Endodermal cell (in vitro differentiated cells): ENCODE results near the gene SVIL. TPM values are rescaled to one million over a fixed set of nuclear protein-coding genes. Genes with fewer than 3 reads are reported as not detected.

Experiments
- DNase-seq: peaks from one replicate; pipeline ENCODE4 v3.0.0-alpha.2; 2017
- H3K27ac ChIP-seq: 2 replicates; pipeline ENCODE4 v1.5.1; 2013; ENCODE audit warnings: mild to moderate bottlenecking, low read depth, low read length, moderate library complexity
- H3K27me3 ChIP-seq: 2 replicates; pipeline ENCODE4 v1.6.1; 2013; ENCODE audit warnings: mild to moderate bottlenecking, low read length, moderate library complexity; ENCODE audit not compliant: insufficient read depth, control insufficient read depth, poor library complexity, severe bottlenecking
- H3K36me3 ChIP-seq: 2 replicates; pipeline ENCODE4 v1.7.0; 2013; ENCODE audit warnings: mild to moderate bottlenecking, low read length, moderate library complexity; ENCODE audit not compliant: control insufficient read depth, insufficient read depth
- H3K4me1 ChIP-seq: one replicate; pipeline ENCODE4 v1.7.0; 2013; ENCODE audit warnings: low read length; ENCODE audit not compliant: control insufficient read depth, insufficient read depth
- H3K4me3 ChIP-seq: 2 replicates; pipeline ENCODE4 v1.5.1; 2013; ENCODE audit warnings: mild to moderate bottlenecking, low read length, moderate library complexity
- H3K9ac ChIP-seq: 2 replicates; pipeline ENCODE4 v1.6.1; 2013; ENCODE audit warnings: mild to moderate bottlenecking, low read length, moderate library complexity; ENCODE audit not compliant: poor library complexity, severe bottlenecking; ENCODE audit errors: extremely low read depth
- H3K9me3 ChIP-seq: 2 replicates; pipeline ENCODE4 v1.6.1; 2013; ENCODE audit warnings: mild to moderate bottlenecking, low read length, moderate library complexity; ENCODE audit not compliant: control insufficient read depth
- H3K27ac Mint-ChIP-seq: 2 replicates; pipeline ENCODE4 v1.8.0; 2020; ENCODE audit warnings: mixed read lengths
- H3K27me3 Mint-ChIP-seq: 2 replicates; pipeline ENCODE4 v1.8.0; 2021; ENCODE audit warnings: mild to moderate bottlenecking, mixed read lengths; ENCODE audit not compliant: insufficient read depth
- H3K36me3 Mint-ChIP-seq: 2 replicates; pipeline ENCODE4 v1.8.0; 2020; ENCODE audit warnings: low read depth, mixed read lengths
- H3K4me1 Mint-ChIP-seq: 2 replicates; pipeline ENCODE4 v1.8.0; 2020; ENCODE audit warnings: mixed read lengths
- H3K4me3 Mint-ChIP-seq: 2 replicates; pipeline ENCODE4 v1.8.0; 2020; ENCODE audit warnings: mild to moderate bottlenecking, moderate library complexity, mixed read lengths
- H3K9me3 Mint-ChIP-seq: 2 replicates; pipeline ENCODE4 v1.8.0; 2020; ENCODE audit warnings: mild to moderate bottlenecking, mixed read lengths
- WGBS, 2 experiments: methylation state at CpG; one replicate each; pipeline versions ENCODE4 v1.1.5 to v1.1.7; 2013; ENCODE audit warnings: missing lambda C conversion rate in 2 of 2, mixed read lengths in 1 of 2; ENCODE audit not compliant: insufficient coverage in 1 of 2, insufficient read length in 1 of 2; 5-methylcytosine and 5-hydroxymethylcytosine counted together
- total RNA-seq, 2 donors: library from RNA; stranded (reverse); fragmentation: NEBNext Ultra II Directional in 1 of 2; extraction: Animal tissue kit (Norgen Biotek cat#: 25700) in 1 of 2; gene quantifications; 2 replicates in 1 of 2; 3 replicates in 1 of 2; pipeline ENCODE4 v1.2.1, GENCODE V29; 2021
- TF ChIP-seq, protein P1 (sequence below): fragments of 200-600 bp; sonication (generic); conservative IDR thresholded peaks from 2 replicates; pipeline ENCODE4 v1.5.0; 2021; ENCODE audit warnings: antibody characterized with exemption, mild to moderate bottlenecking

The SVIL gene
- total RNA-seq, 2 donors from 2014 or later = 25.2 to 32.9 TPM

DNA sequence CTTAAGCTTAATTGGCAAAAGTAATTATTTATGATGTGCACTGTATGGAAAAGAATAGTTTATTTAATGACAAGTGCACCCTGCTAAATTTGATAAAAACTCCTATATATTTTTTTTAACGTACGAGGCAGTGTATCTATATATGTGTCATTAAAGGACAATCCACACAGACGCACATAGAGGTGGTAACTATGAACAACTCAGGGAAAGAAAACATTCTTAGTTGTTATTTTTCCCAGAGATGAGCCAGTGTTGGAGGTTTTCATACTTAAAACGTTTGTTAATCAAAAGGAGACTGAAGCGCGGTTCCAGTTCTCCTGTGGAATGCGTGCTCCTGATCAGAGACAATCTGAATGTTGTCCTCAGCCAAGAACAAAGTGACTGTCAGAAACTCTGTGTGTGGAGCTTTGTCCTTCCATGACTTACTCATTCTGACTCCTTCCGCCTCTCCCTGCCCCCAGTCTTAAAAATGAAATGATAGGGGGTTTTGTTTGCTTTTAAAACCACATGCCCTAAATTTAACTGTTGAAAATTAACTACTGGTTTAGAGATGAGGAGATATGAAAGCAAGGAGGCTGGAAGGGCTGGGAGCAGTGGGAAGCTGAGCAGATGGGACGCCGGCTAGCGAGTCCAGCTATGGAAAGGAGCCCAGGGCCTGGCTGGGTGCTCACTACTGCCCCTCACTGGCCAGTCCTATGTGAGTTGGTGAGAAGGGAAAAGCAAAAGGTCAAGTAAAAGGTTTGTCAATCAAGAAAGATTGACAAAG is 99.6 kb downstream of the SVIL start:
- Histone ChIP-seq H3K36me3 (peaks cover 10% of the 10 kb centered on the region), H3K27ac (peak overlapping the region; percentile 72), H3K4me1 (no peaks in the 10 kb centered on the region), H3K9me3 (no peaks in the 10 kb centered on the region), H3K27me3 (no peaks in the 10 kb centered on the region), H3K9ac (no peak overlapping the region), H3K4me3 (no peak overlapping the region)
- Mint-ChIP-seq H3K27ac (no peak overlapping the region), H3K4me3 (no peak overlapping the region), H3K36me3 (peaks cover 3% of the 10 kb centered on the region), H3K4me1 (peaks cover 15% of the 10 kb centered on the region), H3K27me3 (no peaks in the 10 kb centered on the region), H3K9me3 (no peaks in the 10 kb centered on the region)
- 72 to 80% methylated on average over 6 to 11 of the region's 11 CpGs for WGBS, 2 experiments
- peak; percentile 92 for DNase-seq
- TF ChIP-seq, protein P1, sequence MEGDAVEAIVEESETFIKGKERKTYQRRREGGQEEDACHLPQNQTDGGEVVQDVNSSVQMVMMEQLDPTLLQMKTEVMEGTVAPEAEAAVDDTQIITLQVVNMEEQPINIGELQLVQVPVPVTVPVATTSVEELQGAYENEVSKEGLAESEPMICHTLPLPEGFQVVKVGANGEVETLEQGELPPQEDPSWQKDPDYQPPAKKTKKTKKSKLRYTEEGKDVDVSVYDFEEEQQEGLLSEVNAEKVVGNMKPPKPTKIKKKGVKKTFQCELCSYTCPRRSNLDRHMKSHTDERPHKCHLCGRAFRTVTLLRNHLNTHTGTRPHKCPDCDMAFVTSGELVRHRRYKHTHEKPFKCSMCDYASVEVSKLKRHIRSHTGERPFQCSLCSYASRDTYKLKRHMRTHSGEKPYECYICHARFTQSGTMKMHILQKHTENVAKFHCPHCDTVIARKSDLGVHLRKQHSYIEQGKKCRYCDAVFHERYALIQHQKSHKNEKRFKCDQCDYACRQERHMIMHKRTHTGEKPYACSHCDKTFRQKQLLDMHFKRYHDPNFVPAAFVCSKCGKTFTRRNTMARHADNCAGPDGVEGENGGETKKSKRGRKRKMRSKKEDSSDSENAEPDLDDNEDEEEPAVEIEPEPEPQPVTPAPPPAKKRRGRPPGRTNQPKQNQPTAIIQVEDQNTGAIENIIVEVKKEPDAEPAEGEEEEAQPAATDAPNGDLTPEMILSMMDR = peak; percentile 91

DNA sequence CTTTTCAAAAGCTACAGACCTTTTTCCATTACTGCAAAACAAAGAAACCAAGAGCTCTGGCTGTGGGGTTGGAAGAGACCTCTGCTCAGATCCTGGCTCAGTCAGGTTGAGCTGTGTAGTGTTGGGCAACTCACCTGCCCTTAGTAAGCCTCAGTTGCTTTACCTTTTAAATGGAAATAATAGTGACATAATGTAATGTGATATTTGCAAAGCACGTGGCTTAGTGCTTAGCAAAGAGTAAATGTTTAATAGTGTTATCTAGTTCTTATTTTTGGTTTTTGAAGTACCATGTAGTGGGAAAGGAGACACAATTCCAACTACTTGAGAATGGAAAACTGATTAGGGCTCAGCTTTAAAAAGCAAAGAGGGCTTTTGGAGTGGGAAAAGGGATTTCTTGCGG is 100.2 kb downstream of the SVIL start:
- Mint-ChIP-seq H3K9me3 (no peaks in the 10 kb centered on the region), H3K4me1 (peaks cover 15% of the 10 kb centered on the region), H3K27ac (no peak overlapping the region), H3K4me3 (no peak overlapping the region), H3K36me3 (peaks cover 6% of the 10 kb centered on the region), H3K27me3 (no peaks in the 10 kb centered on the region)
- Histone ChIP-seq H3K9me3 (no peaks in the 10 kb centered on the region), H3K4me1 (no peaks in the 10 kb centered on the region), H3K9ac (no peak overlapping the region), H3K27ac (no peak overlapping the region), H3K27me3 (no peaks in the 10 kb centered on the region), H3K36me3 (peaks cover 15% of the 10 kb centered on the region), H3K4me3 (no peak overlapping the region)
- TF ChIP-seq, protein P1 = no peak
- no peak for DNase-seq
- 95% methylated on average over 2 of the region's 2 CpGs for WGBS, 2 experiments

DNA sequence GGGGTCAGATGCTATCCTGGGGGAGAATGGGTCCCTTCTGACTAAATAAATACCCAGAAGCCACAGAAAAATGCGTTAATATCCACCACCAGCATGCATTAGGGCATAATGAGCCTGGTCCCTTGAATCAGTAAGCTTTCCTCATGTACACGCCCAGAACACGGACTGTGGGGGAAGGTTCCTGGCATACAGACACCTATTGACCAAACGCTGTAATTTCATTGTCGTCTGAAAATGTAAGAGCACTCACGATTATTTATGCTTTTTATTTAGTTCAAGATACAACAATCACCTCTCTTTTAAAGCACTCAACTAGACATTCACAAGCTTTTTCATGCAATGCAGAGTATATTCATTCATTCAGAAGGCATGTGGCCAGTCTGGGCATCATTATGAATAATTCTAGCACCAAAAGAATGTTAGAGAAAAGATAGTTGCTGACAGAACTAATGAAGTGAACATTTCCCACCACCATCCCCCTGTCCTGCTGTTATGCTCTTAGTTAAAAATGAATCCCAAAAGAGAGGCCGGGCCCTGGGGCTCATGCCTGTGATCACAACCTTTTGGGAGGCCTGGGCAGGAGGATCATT is 101.0 kb downstream of the SVIL start:
- Histone ChIP-seq H3K4me3 (no peak overlapping the region), H3K4me1 (no peaks in the 10 kb centered on the region), H3K9ac (no peak overlapping the region), H3K27ac (no peak overlapping the region), H3K36me3 (peaks cover 17% of the 10 kb centered on the region), H3K9me3 (no peaks in the 10 kb centered on the region), H3K27me3 (no peaks in the 10 kb centered on the region)
- TF ChIP-seq, protein P1 = no peak
- H3K4me3 Mint-ChIP-seq = no peak overlapping the region
- H3K4me1 Mint-ChIP-seq = peaks cover 15% of the 10 kb centered on the region
- no peak for DNase-seq
- peaks cover 11% of the 10 kb centered on the region for H3K36me3 Mint-ChIP-seq
- no peaks in the 10 kb centered on the region for H3K27me3 Mint-ChIP-seq
- H3K27ac Mint-ChIP-seq = no peak overlapping the region
- no peaks in the 10 kb centered on the region for H3K9me3 Mint-ChIP-seq
- 84 to 86% methylated on average over 7 of the region's 7 CpGs for WGBS, 2 experiments
